Astrocyte (in vitro differentiated cells and primary cell): ENCODE data around the gene GLB1L. TPM values are rescaled to one million over a fixed set of nuclear protein-coding genes. Genes with fewer than 3 reads are reported as not detected.

Experiments
- DNase-seq: peaks from one replicate; pipeline ENCODE4 v3.0.0-alpha.2; 2010; ENCODE audit warnings: low read depth
- FAIRE-seq: peaks from 2 replicates; lab custom pipeline; 2011; peaks lifted over from hg19 to GRCh38; lab: Jason Lieb, UNC
- H2AFZ ChIP-seq: 2 replicates; pipeline ENCODE4 v1.6.0; 2012; ENCODE audit warnings: low read depth, low read length, inconsistent platforms
- H3K27ac ChIP-seq: 2 replicates; pipeline ENCODE4 v1.5.1; 2011; ENCODE audit warnings: low read depth, low read length, inconsistent platforms
- H3K27me3 ChIP-seq: 2 replicates; pipeline ENCODE4 v1.6.0; 2011; ENCODE audit warnings: low read length, inconsistent platforms; ENCODE audit not compliant: insufficient read depth
- H3K36me3 ChIP-seq: 2 replicates; pipeline ENCODE4 v1.5.1; 2011; ENCODE audit warnings: low read length, inconsistent platforms; ENCODE audit not compliant: insufficient read depth
- H3K4me1 ChIP-seq: 2 replicates; pipeline ENCODE4 v1.5.1; 2011; ENCODE audit warnings: low read length, inconsistent platforms; ENCODE audit not compliant: insufficient read depth
- H3K4me2 ChIP-seq: 2 replicates; pipeline ENCODE4 v1.6.0; 2012; ENCODE audit warnings: low read length, inconsistent platforms
- H3K4me3 ChIP-seq: 2 replicates; pipeline ENCODE4 v1.5.1; 2011; ENCODE audit warnings: low read depth, mild to moderate bottlenecking, low read length, inconsistent platforms; ENCODE audit not compliant: insufficient read depth
- H3K79me2 ChIP-seq: 2 replicates; pipeline ENCODE4 v1.6.0; 2012; ENCODE audit warnings: mild to moderate bottlenecking, low read length, inconsistent platforms; ENCODE audit not compliant: insufficient read depth
- H3K9ac ChIP-seq: 2 replicates; pipeline ENCODE4 v1.6.0; 2012; ENCODE audit warnings: mild to moderate bottlenecking, low read length, inconsistent platforms
- H3K9me3 ChIP-seq: 2 replicates; pipeline ENCODE4 v1.5.1; 2012; ENCODE audit warnings: low read depth, mild to moderate bottlenecking, low read length, inconsistent platforms; ENCODE audit not compliant: insufficient read depth
- H4K20me1 ChIP-seq: 2 replicates; pipeline ENCODE4 v1.6.0; 2012; ENCODE audit warnings: low read length, inconsistent platforms; ENCODE audit not compliant: insufficient read depth
- H3K27ac Mint-ChIP-seq: one replicate; pipeline ENCODE4 v1.8.0; 2021; ENCODE audit warnings: mild to moderate bottlenecking, mixed read lengths; ENCODE audit not compliant: unreplicated experiment
- H3K27me3 Mint-ChIP-seq: one replicate; pipeline ENCODE4 v1.8.0; 2021; ENCODE audit warnings: low read depth, mixed read lengths; ENCODE audit not compliant: unreplicated experiment
- H3K36me3 Mint-ChIP-seq: one replicate; pipeline ENCODE4 v1.8.0; 2021; ENCODE audit warnings: low read depth, mixed read lengths; ENCODE audit not compliant: unreplicated experiment
- H3K4me1 Mint-ChIP-seq: one replicate; pipeline ENCODE4 v1.8.0; 2021; ENCODE audit warnings: low read depth, mixed read lengths; ENCODE audit not compliant: unreplicated experiment
- H3K4me3 Mint-ChIP-seq: one replicate; pipeline ENCODE4 v1.8.0; 2021; ENCODE audit warnings: mild to moderate bottlenecking, moderate library complexity, mixed read lengths; ENCODE audit not compliant: unreplicated experiment
- H3K9me3 Mint-ChIP-seq: one replicate; pipeline ENCODE4 v1.8.0; 2021; ENCODE audit warnings: mild to moderate bottlenecking, mixed read lengths; ENCODE audit not compliant: unreplicated experiment
- CTCF ChIP-seq: IDR thresholded peaks from 2 replicates; pipeline ENCODE4 v1.5.1; 2011; ENCODE audit warnings: low read depth, mild to moderate bottlenecking, inconsistent platforms, low read length, moderate library complexity; ENCODE audit not compliant: insufficient read depth
- EZH2 ChIP-seq: IDR thresholded peaks from 2 replicates; pipeline ENCODE4 v1.6.1; 2012; ENCODE audit warnings: mild to moderate bottlenecking, low read length, inconsistent platforms; ENCODE audit not compliant: insufficient read depth
- total RNA-seq: library from RNA; stranded (reverse); gene quantifications from 2 replicates; pipeline ENCODE4 v1.2.1, GENCODE V29; 2021

The GLB1L gene
- total RNA-seq, 1 donor from 2014 or later, result 2.7 TPM

DNA sequence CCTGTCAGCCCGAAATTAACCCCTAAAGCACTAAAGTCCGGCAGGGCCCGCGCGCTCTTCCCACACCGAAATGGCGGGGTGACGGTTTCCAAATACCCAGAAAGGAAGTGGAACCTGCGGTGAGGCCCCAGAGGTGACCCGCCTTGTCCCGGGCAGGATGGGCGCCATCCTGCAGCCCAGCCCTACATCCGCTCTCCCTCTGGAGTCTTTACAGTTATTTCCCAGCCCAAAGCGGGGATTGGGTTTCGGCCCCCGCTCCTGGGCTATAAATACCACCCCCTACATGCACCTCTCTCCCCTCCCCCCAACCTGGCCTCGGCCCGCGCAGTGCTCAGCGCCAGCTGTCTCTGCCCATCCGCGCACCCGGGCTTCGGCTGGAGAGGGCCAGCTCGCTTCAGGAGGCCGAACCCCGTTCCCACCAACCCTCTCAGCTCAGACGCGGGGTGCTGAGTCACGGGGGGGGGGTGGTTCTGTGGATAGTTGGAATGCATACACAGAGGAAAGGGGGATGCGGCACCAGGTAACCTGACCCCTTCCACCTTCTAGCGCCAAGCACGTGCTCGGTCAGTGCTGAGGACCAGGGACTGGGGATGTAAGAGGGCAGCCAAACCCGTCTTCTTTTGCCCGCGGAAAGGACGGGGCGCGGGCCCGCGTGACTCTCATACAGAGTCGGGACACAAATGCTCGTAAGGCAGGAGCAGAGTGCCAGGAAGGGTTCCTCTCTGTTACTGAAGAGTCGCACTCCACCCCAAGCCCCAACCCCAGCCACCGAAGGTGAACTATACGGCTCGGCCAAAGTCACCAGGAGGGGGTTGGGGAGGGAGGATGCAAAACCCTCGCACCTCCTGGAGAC is 7.9 kb upstream of the GLB1L start, which contains the start of gene TUBA4B:
Gene TUBA4B, plus strand, starts transcription at position 344 of the 853 bp plus-strand sequence. Its CDS starts 165 bp downstream, at position 509.
- H3K36me3 ChIP-seq, result no peaks in the 10 kb centered on the region
- H3K27me3 Mint-ChIP-seq, result peaks cover 21% of the 10 kb centered on the region
- H2AFZ ChIP-seq, result peak within 1 kb of the TSS; percentile 72
- peak within 1 kb of the TSS; percentile 60 for H3K9ac ChIP-seq
- no peak for TF ChIP-seq CTCF
- peak; percentile 21 for TF ChIP-seq EZH2
- peak within 1 kb of the TSS; percentile 82 for H3K4me3 Mint-ChIP-seq
- peaks cover 36% of the 10 kb centered on the region for H3K4me1 Mint-ChIP-seq
- H4K20me1 ChIP-seq, result peaks cover 4% of the 10 kb centered on the region
- H3K9me3 Mint-ChIP-seq, result no peaks in the 10 kb centered on the region
- peaks cover 5% of the 10 kb centered on the region for H3K36me3 Mint-ChIP-seq
- FAIRE-seq, result no peak
- H3K27ac ChIP-seq, result no peak within 1 kb of the TSS
- peak within 1 kb of the TSS; percentile 47 for H3K4me3 ChIP-seq
- H3K4me1 ChIP-seq, result peaks cover 48% of the 10 kb centered on the region
- H3K27me3 ChIP-seq, result peaks cover 22% of the 10 kb centered on the region
- DNase-seq, result peak; percentile 34
- no peaks in the 10 kb centered on the region for H3K9me3 ChIP-seq
- H3K79me2 ChIP-seq, result peaks cover under 1% of the 10 kb centered on the region
- H3K27ac Mint-ChIP-seq, result peak within 1 kb of the TSS; percentile 41
- peak within 1 kb of the TSS; percentile 94 for H3K4me2 ChIP-seq

DNA sequence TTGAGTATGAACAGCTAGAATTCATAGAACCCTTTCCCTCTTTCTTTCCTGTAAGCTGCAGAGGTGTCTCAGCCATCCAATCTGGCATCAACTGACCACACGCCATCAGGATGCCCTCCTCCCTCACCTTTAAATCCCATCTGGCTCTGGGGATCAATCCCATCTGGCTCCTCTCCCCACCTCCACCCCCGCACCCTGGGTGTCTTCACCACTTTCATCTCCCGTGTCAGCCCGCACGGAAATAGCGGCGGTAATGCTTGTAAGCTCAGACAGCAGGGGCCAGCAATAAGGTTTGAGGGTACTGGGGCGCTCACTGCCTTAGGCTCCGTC is 7.3 kb upstream of the GLB1L start:
- Mint-ChIP-seq H3K4me1 (peaks cover 37% of the 10 kb centered on the region), H3K9me3 (no peaks in the 10 kb centered on the region), H3K4me3 (peak overlapping the region; percentile 82), H3K36me3 (peaks cover 5% of the 10 kb centered on the region), H3K27me3 (peaks cover 21% of the 10 kb centered on the region), H3K27ac (peak overlapping the region; percentile 41)
- Histone ChIP-seq H3K27me3 (peaks cover 22% of the 10 kb centered on the region), H3K9ac (peak overlapping the region; percentile 60), H3K4me2 (peak overlapping the region; percentile 94), H2AFZ (peak overlapping the region; percentile 72), H3K4me1 (peaks cover 48% of the 10 kb centered on the region), H3K9me3 (no peaks in the 10 kb centered on the region), H3K36me3 (no peaks in the 10 kb centered on the region), H3K4me3 (peak overlapping the region; percentile 47), H4K20me1 (peaks cover 4% of the 10 kb centered on the region), H3K27ac (no peak overlapping the region), H3K79me2 (peaks cover 6% of the 10 kb centered on the region)
- DNase-seq, result no peak
- FAIRE-seq, result no peak
- TF ChIP-seq EZH2 (no peak), CTCF (no peak)

- Mint-ChIP-seq H3K9me3 (no peaks in the 10 kb centered on the region), H3K36me3 (peaks cover 5% of the 10 kb centered on the region), H3K4me1 (peaks cover 37% of the 10 kb centered on the region), H3K4me3 (peak overlapping the region; percentile 82), H3K27me3 (peaks cover 21% of the 10 kb centered on the region), H3K27ac (no peak overlapping the region)
- Histone ChIP-seq H3K27ac (no peak overlapping the region), H3K4me2 (peak overlapping the region; percentile 94), H3K9ac (no peak overlapping the region), H3K4me3 (no peak overlapping the region), H3K79me2 (peaks cover 10% of the 10 kb centered on the region), H4K20me1 (peaks cover 4% of the 10 kb centered on the region), H3K27me3 (peaks cover 22% of the 10 kb centered on the region), H3K36me3 (no peaks in the 10 kb centered on the region), H3K4me1 (peaks cover 48% of the 10 kb centered on the region), H2AFZ (no peak overlapping the region), H3K9me3 (no peaks in the 10 kb centered on the region)
- DNase-seq, result no peak
- TF ChIP-seq CTCF, result no peak
- no peak for TF ChIP-seq EZH2
- FAIRE-seq, result no peak
Observed at GRCh38 chr2:219252084-219252483, 6.8 kb upstream of the GLB1L start.
